Islet of Langerhans (tissue), 1 donor: ENCODE results near the gene ACER2.

ENCODE experiments used
- FAIRE-seq: peaks from one replicate; lab custom pipeline; 2011; peaks lifted over from hg19 to GRCh38; lab: Jason Lieb, UNC

The ACER2 gene

GRCh38 chr9:19456426-19456825 is 47.6 kb downstream of the ACER2 start:
- FAIRE-seq, result no peak

- peak; percentile 76 for FAIRE-seq
Measured at GRCh38 chr9:19456996-19457692, 48.3 kb downstream of the ACER2 start.

GRCh38 chr9:19457693-19458009 is 48.8 kb downstream of the ACER2 start:
- FAIRE-seq, result no peak

GRCh38 chr9:19460243-19460642 is 51.4 kb downstream of the ACER2 start:
- FAIRE-seq, result no peak

GRCh38 chr9:19461135-19461534 is 52.3 kb downstream of the ACER2 start:
- FAIRE-seq, result no peak

GRCh38 chr9:19464061-19464763 is 55.4 kb downstream of the ACER2 start:
- no peak for FAIRE-seq

- no peak for FAIRE-seq
Measured at GRCh38 chr9:19464764-19465585, 56.2 kb downstream of the ACER2 start.

- FAIRE-seq, result no peak
Measured at GRCh38 chr9:19465586-19466279, 56.9 kb downstream of the ACER2 start.

- no peak for FAIRE-seq
Measured at GRCh38 chr9:19466280-19466639, 57.5 kb downstream of the ACER2 start.

GRCh38 chr9:19469271-19469670 is 60.5 kb downstream of the ACER2 start:
- no peak for FAIRE-seq

GRCh38 chr9:19470567-19470966 is 61.8 kb downstream of the ACER2 start:
- no peak for FAIRE-seq

- no peak for FAIRE-seq
Measured at GRCh38 chr9:19470981-19471650, 62.3 kb downstream of the ACER2 start.

- FAIRE-seq, result peak; percentile 53
Measured at GRCh38 chr9:19471737-19472648, 63.2 kb downstream of the ACER2 start.

GRCh38 chr9:19473605-19474004 is 64.8 kb downstream of the ACER2 start:
- FAIRE-seq, result no peak

GRCh38 chr9:19479874-19480273 is 71.1 kb downstream of the ACER2 start:
- FAIRE-seq, result no peak

- FAIRE-seq, result no peak
Measured at GRCh38 chr9:19480345-19480744, 71.5 kb downstream of the ACER2 start.

GRCh38 chr9:19481121-19481870 is 72.5 kb downstream of the ACER2 start:
- FAIRE-seq, result no peak

- no peak for FAIRE-seq
Measured at GRCh38 chr9:19481971-19482404, 73.2 kb downstream of the ACER2 start.

GRCh38 chr9:19484699-19485098 is 75.9 kb downstream of the ACER2 start:
- no peak for FAIRE-seq

GRCh38 chr9:19485193-19485592 is 76.4 kb downstream of the ACER2 start:
- no peak for FAIRE-seq
